ENCODE measurements around the gene C12orf42.
A peak's percentile ranks its signal among the peaks of the same experiment; 100 is the strongest.

Gene C12orf42

GRCh38 chr12:103495469-103496456 lies at the start of gene C12orf42:
Gene C12orf42 (minus strand): TSS chr12:103495968. CDS start chr12:103478426, 17,542 bp downstream.
- peak; percentile 50 for DNase-seq

GRCh38 chr12:103542078-103542477 lies 46.3 kb upstream of the C12orf42 start:
- DNase-seq: no peak

- no peak for DNase-seq
Measured at GRCh38 chr12:103540319-103540718, 44.6 kb upstream of the C12orf42 start.

GRCh38 chr12:103538397-103538796 lies 42.6 kb upstream of the C12orf42 start:
- DNase-seq: no peak

- DNase-seq: no peak
Measured at GRCh38 chr12:103530307-103531066, 34.7 kb upstream of the C12orf42 start.

- no peak for DNase-seq
Measured at GRCh38 chr12:103529306-103529705, 33.5 kb upstream of the C12orf42 start.

- no peak for DNase-seq
Measured at GRCh38 chr12:103524238-103524875, 28.6 kb upstream of the C12orf42 start.

- DNase-seq: no peak
Measured at GRCh38 chr12:103523771-103524170, 28.0 kb upstream of the C12orf42 start.

- no peak for DNase-seq
Measured at GRCh38 chr12:103520686-103521215, 25.0 kb upstream of the C12orf42 start.

- no peak for DNase-seq
Measured at GRCh38 chr12:103519632-103520031, 23.9 kb upstream of the C12orf42 start.

- no peak for DNase-seq
Measured at GRCh38 chr12:103518899-103519298, 23.1 kb upstream of the C12orf42 start.

- DNase-seq: no peak
Measured at GRCh38 chr12:103517161-103517560, 21.4 kb upstream of the C12orf42 start.

- DNase-seq: no peak
Measured at GRCh38 chr12:103515341-103515740, 19.6 kb upstream of the C12orf42 start.

GRCh38 chr12:103513875-103514274 lies 18.1 kb upstream of the C12orf42 start:
- no peak for DNase-seq

- DNase-seq: no peak
Measured at GRCh38 chr12:103505371-103506236, 9.8 kb upstream of the C12orf42 start.

GRCh38 chr12:103504606-103505005 lies 8.8 kb upstream of the C12orf42 start:
- DNase-seq: no peak

GRCh38 chr12:103503546-103504480 lies 8.0 kb upstream of the C12orf42 start:
- DNase-seq: no peak

GRCh38 chr12:103501447-103501846 lies 5.7 kb upstream of the C12orf42 start:
- DNase-seq: no peak

GRCh38 chr12:103499571-103499970 lies 3.8 kb upstream of the C12orf42 start:
- DNase-seq: no peak

- DNase-seq: no peak
Measured at GRCh38 chr12:103498990-103499389, 3.2 kb upstream of the C12orf42 start.
